Measurements from ENCODE around the gene PDCD2L. TPM values are rescaled to one million over a fixed set of nuclear protein-coding genes. Genes with fewer than 3 reads are reported as not detected.
"Not testable (repeated sequence)": the region's sequence is repeated elsewhere in the genome, so short reads cannot be mapped to it uniquely, and the experiment has no call there.

Gene PDCD2L
- polyA plus RNA-seq, 1 donor (not counting 4 experiments of a cell fraction or from before 2014, with no cell fraction given), result 23.8 TPM

GRCh38 chr19:34454685-34455084 lies 50.5 kb downstream of the PDCD2L start:
- Histone ChIP-seq H3K36me3 (ENCODE audit: control insufficient read depth in 2 of 2, extremely low read depth in 1 of 2, insufficient read depth in 2 of 2, low read length in 2 of 2) (peaks cover 17 to 41% of the 10 kb centered on the region in 2 experiments), H3K27me3 (ENCODE audit: control insufficient read depth, extremely low read depth, insufficient read depth, low read length) (no peaks in the 10 kb centered on the region), H3K4me2 (ENCODE audit: control insufficient read depth, extremely low read depth, insufficient read depth, low read depth, low read length) (no peak overlapping the region), H3K79me2 (ENCODE audit: control insufficient read depth, insufficient read depth, low read length) (peaks cover 20% of the 10 kb centered on the region), H3K4me1 (ENCODE audit: control insufficient read depth, extremely low read depth, insufficient read depth, low read length) (no peaks in the 10 kb centered on the region), H2AFZ (ENCODE audit: control insufficient read depth, low read length) (no peak overlapping the region), H3K9ac (ENCODE audit: control insufficient read depth, extremely low read depth, insufficient read depth, low read length) (no peak overlapping the region), H3K27ac (ENCODE audit: control insufficient read depth, insufficient read depth, low read length) (no peak overlapping the region), H3K9me1 (ENCODE audit: control insufficient read depth, extremely low read depth, insufficient read depth, low read length) (no peaks in the 10 kb centered on the region), H3K9me3 (ENCODE audit: control insufficient read depth, low read depth, low read length) (no peaks in the 10 kb centered on the region), H4K20me1 (ENCODE audit: control insufficient read depth, extremely low read depth, insufficient read depth, low read length) (peaks cover 7% of the 10 kb centered on the region), H3K4me3 (ENCODE audit: control insufficient read depth in 2 of 3, extremely low read depth in 1 of 3, insufficient read depth in 2 of 3, low read depth in 1 of 3, low read length in 3 of 3) (no peak overlapping the region)
- TF ChIP-seq CTCF (optimal IDR thresholded peaks at IDR 0.05 in 1 of 3, IDR thresholded peaks at IDR 0.05 in 1 of 3, conservative IDR thresholded peaks at IDR 0.05 in 1 of 3; ENCODE audit: extremely low read depth in 1 of 3, insufficient read depth in 2 of 3, low read length in 3 of 3) (no peak), EZH2 (IDR thresholded peaks at IDR 0.05; ENCODE audit: low read length) (no peak)
- no peak for FAIRE-seq
- DNase-seq (ENCODE audit: low read depth, low spot score), result no peak
- dilution Hi-C loops (cut with MboI; ENCODE audit: extremely low pct_ligation_motif_present, low sequenced_read_pairs), result no loop called here

GRCh38 chr19:34455783-34456480 lies 51.7 kb downstream of the PDCD2L start:
- H3K4me2 ChIP-seq (ENCODE audit: control insufficient read depth, extremely low read depth, insufficient read depth, low read depth, low read length); H3K4me3 ChIP-seq (ENCODE audit: control insufficient read depth in 2 of 3, extremely low read depth in 1 of 3, insufficient read depth in 2 of 3, low read depth in 1 of 3, low read length in 3 of 3); dilution Hi-C loops (cut with MboI; ENCODE audit: extremely low pct_ligation_motif_present, low sequenced_read_pairs); H3K9ac ChIP-seq (ENCODE audit: control insufficient read depth, extremely low read depth, insufficient read depth, low read length); H3K9me3 ChIP-seq (ENCODE audit: control insufficient read depth, low read depth, low read length); FAIRE-seq; H2AFZ ChIP-seq (ENCODE audit: control insufficient read depth, low read length); H3K27me3 ChIP-seq (ENCODE audit: control insufficient read depth, extremely low read depth, insufficient read depth, low read length); H4K20me1 ChIP-seq (ENCODE audit: control insufficient read depth, extremely low read depth, insufficient read depth, low read length); H3K4me1 ChIP-seq (ENCODE audit: control insufficient read depth, extremely low read depth, insufficient read depth, low read length); H3K9me1 ChIP-seq (ENCODE audit: control insufficient read depth, extremely low read depth, insufficient read depth, low read length); H3K27ac ChIP-seq (ENCODE audit: control insufficient read depth, insufficient read depth, low read length); DNase-seq (ENCODE audit: low read depth, low spot score): not testable (repeated sequence)
- peaks cover 27% of the 10 kb centered on the region for H3K79me2 ChIP-seq (ENCODE audit: control insufficient read depth, insufficient read depth, low read length)
- H3K36me3 ChIP-seq (ENCODE audit: control insufficient read depth in 2 of 2, extremely low read depth in 1 of 2, insufficient read depth in 2 of 2, low read length in 2 of 2), result peaks cover 24 to 45% of the 10 kb centered on the region in 2 experiments

GRCh38 chr19:34457446-34457845 lies 53.2 kb downstream of the PDCD2L start:
- H3K79me2 ChIP-seq (ENCODE audit: control insufficient read depth, insufficient read depth, low read length), result peaks cover 36% of the 10 kb centered on the region
- H3K9me1 ChIP-seq (ENCODE audit: control insufficient read depth, extremely low read depth, insufficient read depth, low read length), result no peaks in the 10 kb centered on the region
- H3K36me3 ChIP-seq (ENCODE audit: control insufficient read depth in 2 of 2, extremely low read depth in 1 of 2, insufficient read depth in 2 of 2, low read length in 2 of 2), result peaks cover 34 to 52% of the 10 kb centered on the region in 2 experiments
- no peak overlapping the region for H3K27ac ChIP-seq (ENCODE audit: control insufficient read depth, insufficient read depth, low read length)
- no peaks in the 10 kb centered on the region for H3K9me3 ChIP-seq (ENCODE audit: control insufficient read depth, low read depth, low read length)
- no peak overlapping the region for H3K9ac ChIP-seq (ENCODE audit: control insufficient read depth, extremely low read depth, insufficient read depth, low read length)
- no peak overlapping the region for H3K4me3 ChIP-seq (ENCODE audit: control insufficient read depth in 2 of 3, extremely low read depth in 1 of 3, insufficient read depth in 2 of 3, low read depth in 1 of 3, low read length in 3 of 3)
- H2AFZ ChIP-seq (ENCODE audit: control insufficient read depth, low read length), result no peak overlapping the region
- DNase-seq (ENCODE audit: low read depth, low spot score) (no peak), FAIRE-seq (no peak)
- no peak overlapping the region for H3K4me2 ChIP-seq (ENCODE audit: control insufficient read depth, extremely low read depth, insufficient read depth, low read depth, low read length)
- no peak for TF ChIP-seq EZH2 (IDR thresholded peaks at IDR 0.05; ENCODE audit: low read length)
- TF ChIP-seq CTCF (optimal IDR thresholded peaks at IDR 0.05 in 1 of 3, IDR thresholded peaks at IDR 0.05 in 1 of 3, conservative IDR thresholded peaks at IDR 0.05 in 1 of 3; ENCODE audit: extremely low read depth in 1 of 3, insufficient read depth in 2 of 3, low read length in 3 of 3), result no peak
- H3K4me1 ChIP-seq (ENCODE audit: control insufficient read depth, extremely low read depth, insufficient read depth, low read length), result no peaks in the 10 kb centered on the region
- peaks cover 7% of the 10 kb centered on the region for H4K20me1 ChIP-seq (ENCODE audit: control insufficient read depth, extremely low read depth, insufficient read depth, low read length)
- no peaks in the 10 kb centered on the region for H3K27me3 ChIP-seq (ENCODE audit: control insufficient read depth, extremely low read depth, insufficient read depth, low read length)
- dilution Hi-C loops (cut with MboI; ENCODE audit: extremely low pct_ligation_motif_present, low sequenced_read_pairs), result no loop called here
